Fibroblast of lung (primary cell): ENCODE results near the gene PSMD9.

Experiments used
- CTCF ChIP-seq, 2 donors: IDR thresholded peaks in 1 of 2; conservative IDR thresholded peaks in 1 of 2; 1 replicate in 1 of 2; 2 replicates in 1 of 2; pipeline ENCODE4 v1.5.1; 2011 to 2012; ENCODE audit warnings: low read length in 2 of 2, control low read depth in 1 of 2, inconsistent platforms in 1 of 2, low read depth in 1 of 2, mild to moderate bottlenecking in 1 of 2
- EZH2 ChIP-seq: IDR thresholded peaks from 2 replicates; pipeline ENCODE4 v1.5.1; 2012; ENCODE audit warnings: low read length, control low read depth, mild to moderate bottlenecking; ENCODE audit errors: missing control alignments

DNA sequence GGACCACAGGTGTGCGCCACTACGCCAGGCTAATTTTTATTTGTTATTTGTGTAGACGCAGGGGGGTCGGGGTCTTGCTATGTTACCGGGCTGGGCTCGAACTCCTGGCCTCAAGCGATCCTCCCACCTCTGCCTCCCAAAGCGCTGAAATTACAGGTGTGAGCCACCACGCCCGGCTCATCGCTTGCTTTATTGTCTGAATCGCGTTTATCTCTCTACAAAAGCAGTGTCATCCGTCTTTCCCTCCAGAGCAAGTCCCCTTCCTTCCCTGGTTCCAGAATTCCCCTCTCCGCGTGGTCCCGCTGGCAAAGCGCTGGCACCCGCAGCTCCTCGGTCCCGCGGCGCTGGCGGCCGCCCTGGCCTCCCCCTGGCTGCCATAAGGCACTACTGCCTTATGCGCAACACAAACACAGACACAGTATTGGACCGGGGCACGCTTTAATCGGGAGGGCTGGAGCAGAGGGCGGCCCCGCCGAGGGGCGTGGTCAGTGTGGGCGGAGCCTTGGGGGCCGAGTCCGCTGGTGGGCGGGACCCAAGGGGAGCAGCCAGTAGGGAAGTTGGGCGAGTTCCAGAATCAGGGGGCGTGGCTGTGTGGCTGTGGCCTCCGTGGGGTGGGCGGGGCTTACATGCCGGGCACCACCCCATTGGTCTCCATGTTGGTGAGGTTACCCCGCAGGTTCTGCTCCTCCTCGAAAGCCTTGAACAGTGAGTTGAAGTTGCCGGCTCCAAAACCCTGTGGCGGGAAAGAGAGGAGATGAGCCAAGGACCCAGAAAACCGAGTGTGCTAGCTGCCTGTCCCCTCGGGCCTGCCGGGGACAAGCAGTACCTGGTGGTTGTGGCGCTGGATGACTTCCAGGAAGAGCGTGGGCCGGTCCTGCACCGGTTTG, 49.2 kb upstream of the PSMD9 start:
- TF ChIP-seq CTCF (conservative IDR thresholded peaks at IDR 0.05 in 1 of 2, IDR thresholded peaks at IDR 0.05 in 1 of 2; ENCODE audit: low read depth in 1 of 2, low read length in 2 of 2) (peak; percentile 35 to 50), EZH2 (no peak)
